HFFc6 (cell line): ENCODE measurements around the gene ARID3B. TPM values are rescaled to one million over a fixed set of nuclear protein-coding genes. Genes with fewer than 3 reads are reported as not detected.
A peak's percentile ranks its signal among the peaks of the same experiment; 100 is the strongest.

Experiments used
- DNase-seq: peaks from one replicate; pipeline ENCODE4 v3.0.0-alpha.2; 2018
- H3K27ac Mint-ChIP-seq: 2 replicates; pipeline ENCODE4 v1.8.0; 2020; ENCODE audit warnings: mild to moderate bottlenecking, mixed read lengths
- H3K27me3 Mint-ChIP-seq: 2 replicates; pipeline ENCODE4 v1.8.0; 2021; ENCODE audit warnings: mild to moderate bottlenecking, moderate library complexity, mixed read lengths; ENCODE audit not compliant: insufficient read depth
- H3K36me3 Mint-ChIP-seq: 2 replicates; pipeline ENCODE4 v1.8.0; 2021; ENCODE audit warnings: low read depth, mixed read lengths
- H3K4me1 Mint-ChIP-seq: 2 replicates; pipeline ENCODE4 v1.8.0; 2020; ENCODE audit warnings: low read depth, mixed read lengths
- H3K4me3 Mint-ChIP-seq: 2 replicates; pipeline ENCODE4 v1.8.0; 2020; ENCODE audit warnings: mild to moderate bottlenecking, moderate library complexity, mixed read lengths
- H3K9me3 Mint-ChIP-seq: 2 replicates; pipeline ENCODE4 v1.8.0; 2020; ENCODE audit warnings: mild to moderate bottlenecking, mixed read lengths
- CTCF ChIP-seq: fragments of 200-600 bp; sonication (generic); IDR thresholded peaks from 2 replicates; pipeline ENCODE4 v1.5.0; 2021; ENCODE audit warnings: antibody characterized with exemption, mild to moderate bottlenecking
- total RNA-seq, 6 experiments: library from RNA; stranded (reverse); fragmentation: NEBNext Ultra II Directional; extraction: Animal tissue kit (Norgen Biotek cat#: 25700); gene quantifications; 2 replicates in 1 of 6; 3 replicates in 5 of 6; pipeline ENCODE4 v1.2.3, GENCODE V29; 2021

Gene ARID3B
- total RNA-seq, 6 experiments from 2014 or later: 1.2 to 2.1 (median 1.6) TPM

- no peak for DNase-seq
- Mint-ChIP-seq H3K4me3 (no peak overlapping the region), H3K27ac (no peak overlapping the region), H3K4me1 (peaks cover 14% of the 10 kb centered on the region), H3K36me3 (0 out of 2 replicates have a peak, but pooled peaks cover 8% of the 10 kb centered on the region), H3K27me3 (no peaks in the 10 kb centered on the region; the same call in none of the 2 replicates), H3K9me3 (no peaks in the 10 kb centered on the region)
- TF ChIP-seq CTCF: no peak
Observed at GRCh38 chr15:74585191-74585590, 44.2 kb downstream of the ARID3B start.

GRCh38 chr15:74585857-74586256 is 44.8 kb downstream of the ARID3B start:
- H3K27me3 Mint-ChIP-seq: no peaks in the 10 kb centered on the region; the same call in none of the 2 replicates
- no peak overlapping the region for H3K4me3 Mint-ChIP-seq
- no peak overlapping the region for H3K27ac Mint-ChIP-seq
- H3K36me3 Mint-ChIP-seq: 0 out of 2 replicates have a peak, but pooled peaks cover 8% of the 10 kb centered on the region
- no peak for DNase-seq
- no peak for TF ChIP-seq CTCF
- no peaks in the 10 kb centered on the region for H3K9me3 Mint-ChIP-seq
- peaks cover 14% of the 10 kb centered on the region for H3K4me1 Mint-ChIP-seq

GRCh38 chr15:74589826-74590225 is 48.8 kb downstream of the ARID3B start:
- no peak overlapping the region for H3K4me3 Mint-ChIP-seq
- no peak for DNase-seq
- no peaks in the 10 kb centered on the region for H3K9me3 Mint-ChIP-seq
- peaks cover 14% of the 10 kb centered on the region for H3K4me1 Mint-ChIP-seq
- peaks cover 8% of the 10 kb centered on the region; the same call in 1 of the 2 replicates for H3K36me3 Mint-ChIP-seq
- no peak for TF ChIP-seq CTCF
- peak overlapping the region; percentile 40; the same call in 1 of the 2 replicates for H3K27ac Mint-ChIP-seq
- H3K27me3 Mint-ChIP-seq: no peaks in the 10 kb centered on the region; the same call in 1 of the 2 replicates

- H3K4me3 Mint-ChIP-seq: no peak overlapping the region
Observed at GRCh38 chr15:74592222-74592621, 51.2 kb downstream of the ARID3B start.

GRCh38 chr15:74593122-74593521 is 52.1 kb downstream of the ARID3B start:
- DNase-seq: no peak
- Mint-ChIP-seq H3K27ac (no peak overlapping the region), H3K36me3 (no peaks in the 10 kb centered on the region; the same call in 1 of the 2 replicates), H3K4me1 (peaks cover 19% of the 10 kb centered on the region), H3K27me3 (no peaks in the 10 kb centered on the region), H3K4me3 (no peak overlapping the region), H3K9me3 (no peaks in the 10 kb centered on the region)
- no peak for TF ChIP-seq CTCF

More at GRCh38 chr15:74592222-74592621, 51.2 kb downstream of the ARID3B start:
- TF ChIP-seq CTCF: no peak
- DNase-seq: no peak
- H3K27ac Mint-ChIP-seq: no peak overlapping the region
- no peaks in the 10 kb centered on the region; the same call in 1 of the 2 replicates for H3K27me3 Mint-ChIP-seq
- no peaks in the 10 kb centered on the region for H3K9me3 Mint-ChIP-seq
- no peaks in the 10 kb centered on the region; the same call in 1 of the 2 replicates for H3K36me3 Mint-ChIP-seq
- peaks cover 14% of the 10 kb centered on the region for H3K4me1 Mint-ChIP-seq
